ENCODE results near the gene SLC25A5. TPM values are rescaled to one million over a fixed set of nuclear protein-coding genes. Genes with fewer than 3 reads are reported as not detected.
A peak's percentile ranks its signal among the peaks of the same experiment; 100 is the strongest.
"Not testable (repeated sequence)": the region's sequence is repeated elsewhere in the genome, so short reads cannot be mapped to it uniquely, and the experiment has no call there.

SLC25A5 gene
- polyA plus RNA-seq, 3 donors = 346 to 395 (median 352) TPM

GRCh38 chrX:119502727-119503483 is 34.7 kb downstream of the SLC25A5 start:
- no peak for DNase-seq (ENCODE audit: low read depth in 3 of 3, low spot score in 2 of 3)

- DNase-seq (ENCODE audit: low read depth in 3 of 3, low spot score in 2 of 3) = no peak
Observed at GRCh38 chrX:119503484-119503861, 35.2 kb downstream of the SLC25A5 start.

GRCh38 chrX:119505145-119505544 is 36.9 kb downstream of the SLC25A5 start:
- not testable (repeated sequence) for DNase-seq (ENCODE audit: low read depth in 3 of 3, low spot score in 2 of 3)

- no peak for DNase-seq (ENCODE audit: low read depth in 3 of 3, low spot score in 2 of 3)
Observed at GRCh38 chrX:119505945-119506344, 37.7 kb downstream of the SLC25A5 start.

DNA sequence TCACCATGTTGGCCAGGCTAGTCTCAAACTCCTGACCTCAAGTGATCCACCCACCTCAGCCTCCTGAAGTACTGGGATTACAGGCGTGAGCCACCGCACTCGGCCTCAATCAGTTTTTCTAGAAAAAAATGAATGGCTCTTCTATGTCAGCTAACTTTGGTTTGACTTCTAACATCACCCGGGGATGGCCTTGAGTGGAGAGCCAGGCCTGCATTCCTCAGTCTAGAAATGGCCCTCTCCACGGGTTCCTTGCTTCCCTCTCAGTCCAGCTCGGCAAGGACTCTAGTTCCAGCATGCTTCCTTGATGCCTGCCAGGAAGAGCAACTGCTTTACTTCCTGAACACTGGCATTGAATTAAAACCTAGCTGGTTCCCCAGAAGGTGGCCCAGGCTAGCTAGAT is 39.0 kb downstream of the SLC25A5 start:
- no peak for DNase-seq (ENCODE audit: low read depth in 3 of 3, low spot score in 2 of 3)

GRCh38 chrX:119512146-119512800 is 44.0 kb downstream of the SLC25A5 start:
- no peak for DNase-seq (ENCODE audit: low read depth in 3 of 3, low spot score in 2 of 3)

- peak in 1 of 3 donors; percentile 49 for DNase-seq (ENCODE audit: low read depth in 3 of 3, low spot score in 2 of 3)
Observed at GRCh38 chrX:119516157-119516702, 48.0 kb downstream of the SLC25A5 start.

DNA sequence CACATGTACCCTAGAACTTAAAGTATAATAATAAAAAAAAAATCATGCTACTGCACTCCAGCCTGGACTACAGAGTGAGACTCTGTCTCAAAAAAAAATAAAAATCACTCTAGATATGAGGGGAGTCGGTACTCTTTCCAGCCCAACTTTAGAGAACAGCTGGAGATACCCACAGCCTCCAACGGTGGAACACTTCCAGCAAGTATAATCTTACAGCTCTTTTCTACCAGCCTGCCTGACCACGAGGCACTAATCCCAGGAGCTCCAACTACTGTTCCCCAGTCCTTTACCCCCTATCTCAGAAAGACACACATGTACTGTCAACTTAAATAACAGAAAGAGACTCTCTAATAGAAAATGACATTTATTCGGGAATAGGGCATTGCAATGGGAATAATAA is 50.1 kb downstream of the SLC25A5 start:
- no peak for DNase-seq (ENCODE audit: low read depth in 3 of 3, low spot score in 2 of 3)

Other genes starting within 250 kb of the SLC25A5 start
- gene PGRMC1, start 232.2 kb upstream of the SLC25A5 start, polyA plus RNA-seq (ENCODE audit: insufficient read length in 3 of 3) = 100 to 1,000 TPM; 268 to 288 (median 272) TPM
- gene SLC25A43, start 69.1 kb upstream of the SLC25A5 start, polyA plus RNA-seq (ENCODE audit: insufficient read length in 3 of 3) = 1 to 10 TPM; 3.0 to 7.7 (median 5.2) TPM
- gene STEEP1, start 97.0 kb downstream of the SLC25A5 start, polyA plus RNA-seq (ENCODE audit: insufficient read length in 3 of 3) = 10 to 100 TPM; 36.2 to 38.3 (median 37.3) TPM
- gene UBE2A, start 106.1 kb downstream of the SLC25A5 start, polyA plus RNA-seq (ENCODE audit: insufficient read length in 3 of 3) = 10 to 100 TPM; 88.3 to 92.3 (median 89.1) TPM
- gene NKRF, start 138.0 kb downstream of the SLC25A5 start, polyA plus RNA-seq (ENCODE audit: insufficient read length in 3 of 3) = 10 to 100 TPM; 15.6 to 17.5 (median 16.1) TPM
- gene SEPTIN6, start 224.7 kb downstream of the SLC25A5 start, polyA plus RNA-seq (ENCODE audit: insufficient read length in 3 of 3) = 10 to 100 TPM; 58.8 to 68.5 (median 67.9) TPM

Measured in right renal cortex interstitium (tissue), 3 donors.